Measurements from ENCODE around the gene CHERP.
A peak's percentile ranks its signal among the peaks of the same experiment; 100 is the strongest.

DNA sequence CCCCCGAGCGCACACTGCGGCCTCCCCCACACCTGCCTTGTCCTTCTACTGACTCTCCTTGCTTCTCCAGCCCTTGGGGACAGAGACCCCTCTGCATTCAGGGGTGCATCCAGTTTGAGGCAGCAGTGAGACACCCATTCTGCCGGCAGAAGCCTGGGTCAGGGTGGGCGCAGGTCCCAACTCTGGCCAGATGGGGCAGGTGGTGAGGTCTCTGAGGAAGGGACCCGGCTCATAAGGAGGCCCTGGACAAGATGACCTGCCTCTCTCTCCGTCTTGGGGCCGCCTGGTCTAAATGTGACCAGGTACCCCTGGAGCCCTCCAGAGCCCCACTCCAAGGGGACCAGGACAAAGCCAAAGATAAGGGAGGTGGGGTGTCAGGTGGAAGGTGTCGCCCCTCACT, 6.1 kb downstream of the CHERP start:
- TF ChIP-seq, protein P1, sequence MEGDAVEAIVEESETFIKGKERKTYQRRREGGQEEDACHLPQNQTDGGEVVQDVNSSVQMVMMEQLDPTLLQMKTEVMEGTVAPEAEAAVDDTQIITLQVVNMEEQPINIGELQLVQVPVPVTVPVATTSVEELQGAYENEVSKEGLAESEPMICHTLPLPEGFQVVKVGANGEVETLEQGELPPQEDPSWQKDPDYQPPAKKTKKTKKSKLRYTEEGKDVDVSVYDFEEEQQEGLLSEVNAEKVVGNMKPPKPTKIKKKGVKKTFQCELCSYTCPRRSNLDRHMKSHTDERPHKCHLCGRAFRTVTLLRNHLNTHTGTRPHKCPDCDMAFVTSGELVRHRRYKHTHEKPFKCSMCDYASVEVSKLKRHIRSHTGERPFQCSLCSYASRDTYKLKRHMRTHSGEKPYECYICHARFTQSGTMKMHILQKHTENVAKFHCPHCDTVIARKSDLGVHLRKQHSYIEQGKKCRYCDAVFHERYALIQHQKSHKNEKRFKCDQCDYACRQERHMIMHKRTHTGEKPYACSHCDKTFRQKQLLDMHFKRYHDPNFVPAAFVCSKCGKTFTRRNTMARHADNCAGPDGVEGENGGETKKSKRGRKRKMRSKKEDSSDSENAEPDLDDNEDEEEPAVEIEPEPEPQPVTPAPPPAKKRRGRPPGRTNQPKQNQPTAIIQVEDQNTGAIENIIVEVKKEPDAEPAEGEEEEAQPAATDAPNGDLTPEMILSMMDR (IDR thresholded peaks at IDR 0.05; ENCODE audit: control extremely low read depth in 1 of 3, insufficient read depth in 1 of 3, low read depth in 1 of 3, low read length in 3 of 3), result peak in 1 of 3 experiments; percentile 7; a peak in 1 of 4 replicates
- TF ChIP-seq EGR1 (IDR thresholded peaks at IDR 0.05; ENCODE audit: borderline replicate concordance, low read depth, low read length), result no peak
- TF ChIP-seq KDM1A (IDR thresholded peaks at IDR 0.05; ENCODE audit: borderline replicate concordance, low read length), result no peak
- TF ChIP-seq JUN (IDR thresholded peaks at IDR 0.05; ENCODE audit: low read depth, low read length), result no peak
- no peak for TF ChIP-seq BRCA1 (IDR thresholded peaks at IDR 0.05; ENCODE audit: low read depth, low read length)
- no peak for TF ChIP-seq POLR2A (IDR thresholded peaks at IDR 0.05; ENCODE audit: control extremely low read depth in 1 of 2, low read depth in 2 of 2, low read length in 2 of 2)
- no peak for TF ChIP-seq POLR2AphosphoS5 (IDR thresholded peaks at IDR 0.05; ENCODE audit: low read depth, low read length)
- no peak for TF ChIP-seq EZH2 (IDR thresholded peaks at IDR 0.05; ENCODE audit: low read depth, low read length, severe bottlenecking)
- TF ChIP-seq RAD21 (IDR thresholded peaks at IDR 0.05 in 1 of 2, conservative IDR thresholded peaks at IDR 0.05 in 1 of 2; ENCODE audit: low read depth in 2 of 2, low read length in 2 of 2), result no peak
- no peak for TF ChIP-seq BCL11A (IDR thresholded peaks at IDR 0.05; ENCODE audit: low read depth in 2 of 2, low read length in 2 of 2)
- TF ChIP-seq, protein P2, sequence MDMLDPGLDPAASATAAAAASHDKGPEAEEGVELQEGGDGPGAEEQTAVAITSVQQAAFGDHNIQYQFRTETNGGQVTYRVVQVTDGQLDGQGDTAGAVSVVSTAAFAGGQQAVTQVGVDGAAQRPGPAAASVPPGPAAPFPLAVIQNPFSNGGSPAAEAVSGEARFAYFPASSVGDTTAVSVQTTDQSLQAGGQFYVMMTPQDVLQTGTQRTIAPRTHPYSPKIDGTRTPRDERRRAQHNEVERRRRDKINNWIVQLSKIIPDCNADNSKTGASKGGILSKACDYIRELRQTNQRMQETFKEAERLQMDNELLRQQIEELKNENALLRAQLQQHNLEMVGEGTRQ (IDR thresholded peaks at IDR 0.05; ENCODE audit: low read length), result no peak
- TF ChIP-seq TAF1 (IDR thresholded peaks at IDR 0.05; ENCODE audit: low read depth, low read length), result no peak
- TF ChIP-seq NANOG (IDR thresholded peaks at IDR 0.05; ENCODE audit: insufficient read depth, low read depth, low read length, poor library complexity, severe bottlenecking), result no peak

Measured in H1 (cell line).